ENCODE data around the gene CDC42. TPM values are rescaled to one million over a fixed set of nuclear protein-coding genes. Genes with fewer than 3 reads are reported as not detected.

Gene CDC42
- total and polyA plus RNA-seq, 9 of the 15 experiments (the other 6 are each of a cell fraction or from before 2014, with no cell fraction given), result 186 to 398 (median 325) TPM

DNA sequence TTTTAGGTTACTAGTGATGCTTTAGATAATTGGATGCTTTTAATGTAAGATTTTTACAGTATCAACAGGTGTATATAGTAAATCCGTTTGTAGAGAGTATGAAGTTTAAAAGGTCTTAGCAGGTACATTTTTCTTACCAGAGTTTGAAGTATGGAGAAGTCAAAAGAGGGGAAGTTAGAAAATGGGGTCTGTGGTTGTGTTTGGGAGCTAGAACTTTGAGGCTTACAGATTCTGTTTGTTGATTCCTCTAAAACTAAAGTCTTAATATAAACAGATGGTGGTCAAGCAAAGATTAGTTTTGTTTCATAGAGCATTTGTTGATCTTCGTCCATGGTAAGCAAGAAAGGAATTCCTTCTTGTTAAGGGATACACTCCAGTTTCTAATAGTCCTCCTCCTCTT lies 35.8 kb downstream of the CDC42 start:
- ChIA-PET POLR2A (interaction anchor here (0.6 kb wide), 1 partner anchor 17 kb away, joined by 3 read pairs; no protein-coding TSS in a partner anchor), CTCF (ENCODE audit: low intra/inter-chr PET ratio) (interaction anchor here (0.5 kb wide), 1 partner anchor 858 kb away, joined by 5 read pairs; no protein-coding TSS in a partner anchor)
- peaks cover 89% of the 10 kb centered on the region for H3K36me3 ChIP-seq (ENCODE audit: control insufficient read depth, insufficient read depth, low read length)
- 58% methylated on average over 2 of the region's 2 CpGs for WGBS (ENCODE audit: insufficient coverage, low coverage, missing lambda C conversion rate)
- no peak overlapping the region for H2AFZ ChIP-seq (ENCODE audit: low read depth, low read length)
- H3K27me3 ChIP-seq (ENCODE audit: control insufficient read depth in 2 of 2, insufficient read depth in 2 of 2, low read length in 2 of 2), result no peaks in the 10 kb centered on the region
- no peak overlapping the region for H3K27ac ChIP-seq (ENCODE audit: extremely low read depth, low read depth, low read length)
- no peak overlapping the region for H3K4me2 ChIP-seq (ENCODE audit: insufficient read depth, low read length)
- ATAC-seq (no peak), DNase-seq (ENCODE audit: extremely low read depth in 1 of 4, low spot score in 3 of 4) (no peak), FAIRE-seq (no peak)
- no TSS peak for BruUV-seq (replicated peaks)
- H3K4me3 ChIP-seq, result no peak overlapping the region
- peaks cover 13% of the 10 kb centered on the region for H4K20me1 ChIP-seq (replicated peaks; ENCODE audit: control insufficient read depth, insufficient read depth, low read length)
- peaks cover 0 to 5% of the 10 kb centered on the region in 2 experiments; a peak in 1 of 5 replicates for H3K4me1 ChIP-seq (replicated peaks in 1 of 2; ENCODE audit: control insufficient read depth in 2 of 2, insufficient read depth in 2 of 2, low read length in 2 of 2)
- H3K79me2 ChIP-seq (ENCODE audit: control insufficient read depth, insufficient read depth, low read length), result peaks cover 79% of the 10 kb centered on the region
- H3K9me3 ChIP-seq (replicated peaks; ENCODE audit: control insufficient read depth, insufficient read depth, low read depth, low read length), result no peaks in the 10 kb centered on the region
- peaks cover 3% of the 10 kb centered on the region for H3K9me1 ChIP-seq (ENCODE audit: control insufficient read depth, insufficient read depth, low read length)
- H3K9ac ChIP-seq (ENCODE audit: insufficient read depth in 1 of 2, low read depth in 2 of 2, low read length in 2 of 2), result no peak overlapping the region
- in situ Hi-C loops (cut with MboI) (no loop called here), intact Hi-C loops (cut with micrococcal nuclease) (loop anchor here (5.0 kb wide), 1 partner anchor 61 kb away; no protein-coding TSS in a partner anchor)
- no peak for TF ChIP-seq KLF6 (CRISPR knock-in tag; IDR thresholded peaks at IDR 0.05; ENCODE audit: borderline replicate concordance)
- no peak for TF ChIP-seq HDAC1 (IDR thresholded peaks at IDR 0.05)
- TF ChIP-seq ZBTB7A (IDR thresholded peaks at IDR 0.05; ENCODE audit: borderline replicate concordance, control insufficient read depth, low read depth, low read length), result no peak
- no peak for TF ChIP-seq RBBP5 (IDR thresholded peaks at IDR 0.05; ENCODE audit: borderline replicate concordance, insufficient read depth, low read length, poor library complexity, severe bottlenecking)
- no peak for TF ChIP-seq KHSRP (IDR thresholded peaks at IDR 0.05)
- TF ChIP-seq HLTF (IDR thresholded peaks at IDR 0.05), result no peak
- no peak for TF ChIP-seq GMEB1 (CRISPR knock-in tag; IDR thresholded peaks at IDR 0.05)
- no peak for TF ChIP-seq SIN3B (IDR thresholded peaks at IDR 0.05; ENCODE audit: low read depth)
- no peak for TF ChIP-seq HIVEP1 (CRISPR knock-in tag; IDR thresholded peaks at IDR 0.05)
- no peak for TF ChIP-seq CBX2 (IDR thresholded peaks at IDR 0.05; ENCODE audit: insufficient read depth, low read length, poor library complexity, severe bottlenecking)
- TF ChIP-seq THRA (IDR thresholded peaks at IDR 0.05), result no peak
- TF ChIP-seq, protein P1, sequence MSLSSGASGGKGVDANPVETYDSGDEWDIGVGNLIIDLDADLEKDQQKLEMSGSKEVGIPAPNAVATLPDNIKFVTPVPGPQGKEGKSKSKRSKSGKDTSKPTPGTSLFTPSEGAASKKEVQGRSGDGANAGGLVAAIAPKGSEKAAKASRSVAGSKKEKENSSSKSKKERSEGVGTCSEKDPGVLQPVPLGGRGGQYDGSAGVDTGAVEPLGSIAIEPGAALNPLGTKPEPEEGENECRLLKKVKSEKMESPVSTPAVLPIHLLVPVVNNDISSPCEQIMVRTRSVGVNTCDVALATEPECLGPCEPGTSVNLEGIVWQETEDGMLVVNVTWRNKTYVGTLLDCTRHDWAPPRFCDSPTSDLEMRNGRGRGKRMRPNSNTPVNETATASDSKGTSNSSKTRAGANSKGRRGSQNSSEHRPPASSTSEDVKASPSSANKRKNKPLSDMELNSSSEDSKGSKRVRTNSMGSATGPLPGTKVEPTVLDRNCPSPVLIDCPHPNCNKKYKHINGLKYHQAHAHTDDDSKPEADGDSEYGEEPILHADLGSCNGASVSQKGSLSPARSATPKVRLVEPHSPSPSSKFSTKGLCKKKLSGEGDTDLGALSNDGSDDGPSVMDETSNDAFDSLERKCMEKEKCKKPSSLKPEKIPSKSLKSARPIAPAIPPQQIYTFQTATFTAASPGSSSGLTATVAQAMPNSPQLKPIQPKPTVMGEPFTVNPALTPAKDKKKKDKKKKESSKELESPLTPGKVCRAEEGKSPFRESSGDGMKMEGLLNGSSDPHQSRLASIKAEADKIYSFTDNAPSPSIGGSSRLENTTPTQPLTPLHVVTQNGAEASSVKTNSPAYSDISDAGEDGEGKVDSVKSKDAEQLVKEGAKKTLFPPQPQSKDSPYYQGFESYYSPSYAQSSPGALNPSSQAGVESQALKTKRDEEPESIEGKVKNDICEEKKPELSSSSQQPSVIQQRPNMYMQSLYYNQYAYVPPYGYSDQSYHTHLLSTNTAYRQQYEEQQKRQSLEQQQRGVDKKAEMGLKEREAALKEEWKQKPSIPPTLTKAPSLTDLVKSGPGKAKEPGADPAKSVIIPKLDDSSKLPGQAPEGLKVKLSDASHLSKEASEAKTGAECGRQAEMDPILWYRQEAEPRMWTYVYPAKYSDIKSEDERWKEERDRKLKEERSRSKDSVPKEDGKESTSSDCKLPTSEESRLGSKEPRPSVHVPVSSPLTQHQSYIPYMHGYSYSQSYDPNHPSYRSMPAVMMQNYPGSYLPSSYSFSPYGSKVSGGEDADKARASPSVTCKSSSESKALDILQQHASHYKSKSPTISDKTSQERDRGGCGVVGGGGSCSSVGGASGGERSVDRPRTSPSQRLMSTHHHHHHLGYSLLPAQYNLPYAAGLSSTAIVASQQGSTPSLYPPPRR (CRISPR knock-in tag; IDR thresholded peaks at IDR 0.05; ENCODE audit: borderline replicate concordance), result no peak
- no peak for TF ChIP-seq MCM3 (IDR thresholded peaks at IDR 0.05)
- no peak for TF ChIP-seq ATF2 (CRISPR knock-in tag; IDR thresholded peaks at IDR 0.05)
